NOMO-1 (cell line): ENCODE data around the gene FAM241B.

Experiments
- DNase-seq, 2 experiments: peaks; one replicate each; lab custom pipeline; 2025; ENCODE audit not compliant: unreplicated experiment in 2 of 2; lab: John Stamatoyannopoulos, UW

The FAM241B gene

GRCh38 chr10:69629897-69630650 lies at the start of gene FAM241B:
Gene FAM241B, plus strand, starts transcription at chr10:69630247. Its CDS starts 1,497 bp downstream, at chr10:69631744.
- DNase-seq, result peak; percentile 24 to 38

GRCh38 chr10:69580435-69580834 lies 49.6 kb upstream of the FAM241B start:
- no peak for DNase-seq

GRCh38 chr10:69583106-69583505 lies 46.9 kb upstream of the FAM241B start:
- no peak for DNase-seq

- DNase-seq, result no peak
Measured at GRCh38 chr10:69584624-69585023, 45.4 kb upstream of the FAM241B start.

GRCh38 chr10:69588358-69588757 lies 41.7 kb upstream of the FAM241B start:
- DNase-seq, result no peak

- DNase-seq, result no peak
Measured at GRCh38 chr10:69600761-69601330, 29.2 kb upstream of the FAM241B start.

GRCh38 chr10:69609077-69609476 lies 21.0 kb upstream of the FAM241B start:
- no peak for DNase-seq

- DNase-seq, result no peak
Measured at GRCh38 chr10:69612760-69613159, 17.3 kb upstream of the FAM241B start.

GRCh38 chr10:69614130-69614529 lies 15.9 kb upstream of the FAM241B start:
- no peak for DNase-seq

- DNase-seq, result no peak
Measured at GRCh38 chr10:69616358-69616757, 13.7 kb upstream of the FAM241B start.

GRCh38 chr10:69618746-69619145 lies 11.3 kb upstream of the FAM241B start:
- no peak for DNase-seq

- DNase-seq, result no peak
Measured at GRCh38 chr10:69619626-69620025, 10.4 kb upstream of the FAM241B start.

- no peak for DNase-seq
Measured at GRCh38 chr10:69620625-69621024, 9.4 kb upstream of the FAM241B start.

GRCh38 chr10:69624245-69624786 lies 5.7 kb upstream of the FAM241B start:
- no peak for DNase-seq

GRCh38 chr10:69626826-69627225 lies 3.2 kb upstream of the FAM241B start:
- no peak for DNase-seq

- DNase-seq, result no peak
Measured at GRCh38 chr10:69628891-69629290, 1.2 kb upstream of the FAM241B start.

GRCh38 chr10:69629519-69629896 lies 539 bp upstream of the FAM241B start:
- DNase-seq, result no peak

- no peak for DNase-seq
Measured at GRCh38 chr10:69630651-69631400, 779 bp downstream of the FAM241B start.

GRCh38 chr10:69631566-69631965 lies 1.5 kb downstream of the FAM241B start:
- DNase-seq, result no peak

- no peak for DNase-seq
Measured at GRCh38 chr10:69632516-69633199, 2.6 kb downstream of the FAM241B start.
